Measurements from ENCODE around the gene AKAIN1. TPM values are rescaled to one million over a fixed set of nuclear protein-coding genes. Genes with fewer than 3 reads are reported as not detected.

AKAIN1 gene
- polyA plus RNA-seq, 1 of the 3 experiments (the other 2 are of a cell fraction), result not detected

DNA sequence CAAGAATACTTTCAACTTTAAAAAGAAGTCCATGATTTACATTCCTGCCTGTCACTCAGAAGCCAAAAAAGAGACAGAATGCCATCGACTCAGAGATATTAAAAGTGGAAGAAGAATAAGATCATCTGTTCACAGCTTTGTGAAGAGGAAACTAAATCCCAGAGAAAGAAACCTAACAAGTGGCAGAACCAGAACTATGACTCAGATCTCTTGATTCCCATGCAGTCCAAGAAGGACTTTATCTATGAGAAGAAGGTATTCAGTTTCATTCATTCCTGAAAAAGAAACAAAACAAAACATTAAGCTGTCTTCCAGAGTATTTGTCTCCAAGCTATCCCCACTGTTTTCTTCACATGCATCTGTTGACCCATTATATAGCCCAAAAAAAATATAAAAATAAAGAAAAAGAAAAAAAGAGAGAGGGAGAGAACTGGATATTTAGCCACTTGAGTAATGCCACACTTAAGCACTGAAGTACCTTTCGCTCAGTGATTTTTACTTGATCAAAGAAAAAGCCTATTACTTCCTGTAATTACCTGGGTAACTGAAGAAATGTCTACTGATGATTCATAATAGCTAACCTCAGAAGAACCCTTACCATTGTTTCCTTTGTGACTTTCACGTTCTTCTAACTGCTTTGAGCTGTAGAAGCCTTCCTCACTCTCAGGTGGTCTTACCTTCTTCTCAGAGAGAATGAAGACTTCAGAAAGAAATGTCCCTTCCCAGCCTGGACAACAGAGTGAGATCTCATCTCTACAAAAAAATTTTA is 17.7 kb upstream of the AKAIN1 start:
- ChIA-PET CTCF (no interaction called here), POLR2A (no interaction called here)
- H2AFZ ChIP-seq (ENCODE audit: low read depth), result no peak overlapping the region

More for the DNA sequence above, 17.7 kb upstream of the AKAIN1 start:
- Histone ChIP-seq H3K4me3 (ENCODE audit: low read depth in 2 of 2, low read length in 1 of 2) (no peak overlapping the region), H4K20me1 (ENCODE audit: insufficient read depth) (no peaks in the 10 kb centered on the region), H3K27me3 (ENCODE audit: insufficient read depth) (no peaks in the 10 kb centered on the region), H3K4me2 (no peak overlapping the region), H3K9ac (no peak overlapping the region), H3K9me3 (no peaks in the 10 kb centered on the region), H3K79me2 (ENCODE audit: insufficient read depth) (no peaks in the 10 kb centered on the region), H3F3A (replicated peaks; ENCODE audit: insufficient read depth) (no peaks in the 10 kb centered on the region), H3K36me3 (replicated peaks in 1 of 2; ENCODE audit: control insufficient read depth in 1 of 2, insufficient read depth in 2 of 2, low read length in 1 of 2) (no peaks in the 10 kb centered on the region), H3K4me1 (ENCODE audit: control insufficient read depth in 1 of 2, insufficient read depth in 2 of 2, low read depth in 1 of 2, low read length in 1 of 2) (no peaks in the 10 kb centered on the region), H3K27ac (ENCODE audit: low read depth in 2 of 2, low read length in 1 of 2) (no peak overlapping the region), H3K9me2 (no peaks in the 10 kb centered on the region)
- WGBS (ENCODE audit: low lambda C conversion rate), result 1% methylated on average over 3 of the region's 3 CpGs
- no peak for DNase-seq
- TF ChIP-seq, protein P1, sequence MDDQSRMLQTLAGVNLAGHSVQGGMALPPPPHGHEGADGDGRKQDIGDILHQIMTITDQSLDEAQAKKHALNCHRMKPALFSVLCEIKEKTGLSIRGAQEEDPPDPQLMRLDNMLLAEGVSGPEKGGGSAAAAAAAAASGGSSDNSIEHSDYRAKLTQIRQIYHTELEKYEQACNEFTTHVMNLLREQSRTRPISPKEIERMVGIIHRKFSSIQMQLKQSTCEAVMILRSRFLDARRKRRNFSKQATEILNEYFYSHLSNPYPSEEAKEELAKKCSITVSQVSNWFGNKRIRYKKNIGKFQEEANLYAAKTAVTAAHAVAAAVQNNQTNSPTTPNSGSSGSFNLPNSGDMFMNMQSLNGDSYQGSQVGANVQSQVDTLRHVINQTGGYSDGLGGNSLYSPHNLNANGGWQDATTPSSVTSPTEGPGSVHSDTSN (IDR thresholded peaks at IDR 0.05), result no peak
- no peak for TF ChIP-seq GABPA (IDR thresholded peaks at IDR 0.05; ENCODE audit: low read depth)
- TF ChIP-seq JUND (IDR thresholded peaks at IDR 0.05), result no peak
- TF ChIP-seq FOSL2 (IDR thresholded peaks at IDR 0.05; ENCODE audit: borderline replicate concordance, low read depth), result no peak
- TF ChIP-seq MEF2A (IDR thresholded peaks at IDR 0.05; ENCODE audit: borderline replicate concordance, low read depth), result no peak
- TF ChIP-seq GATA2 (CRISPR knock-in tag; IDR thresholded peaks at IDR 0.05), result no peak
- no peak for TF ChIP-seq EP300 (IDR thresholded peaks at IDR 0.05; ENCODE audit: borderline replicate concordance in 1 of 2, low read depth in 1 of 2, low read length in 1 of 2)
- TF ChIP-seq, protein P2, sequence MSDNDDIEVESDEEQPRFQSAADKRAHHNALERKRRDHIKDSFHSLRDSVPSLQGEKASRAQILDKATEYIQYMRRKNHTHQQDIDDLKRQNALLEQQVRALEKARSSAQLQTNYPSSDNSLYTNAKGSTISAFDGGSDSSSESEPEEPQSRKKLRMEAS (IDR thresholded peaks at IDR 0.05; ENCODE audit: low read depth), result no peak
- TF ChIP-seq, protein P3, sequence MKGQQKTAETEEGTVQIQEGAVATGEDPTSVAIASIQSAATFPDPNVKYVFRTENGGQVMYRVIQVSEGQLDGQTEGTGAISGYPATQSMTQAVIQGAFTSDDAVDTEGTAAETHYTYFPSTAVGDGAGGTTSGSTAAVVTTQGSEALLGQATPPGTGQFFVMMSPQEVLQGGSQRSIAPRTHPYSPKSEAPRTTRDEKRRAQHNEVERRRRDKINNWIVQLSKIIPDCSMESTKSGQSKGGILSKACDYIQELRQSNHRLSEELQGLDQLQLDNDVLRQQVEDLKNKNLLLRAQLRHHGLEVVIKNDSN (IDR thresholded peaks at IDR 0.05; ENCODE audit: borderline replicate concordance, low read depth), result no peak
- TF ChIP-seq FOXJ3 (CRISPR knock-in tag; IDR thresholded peaks at IDR 0.05), result no peak
- TF ChIP-seq, protein P4, sequence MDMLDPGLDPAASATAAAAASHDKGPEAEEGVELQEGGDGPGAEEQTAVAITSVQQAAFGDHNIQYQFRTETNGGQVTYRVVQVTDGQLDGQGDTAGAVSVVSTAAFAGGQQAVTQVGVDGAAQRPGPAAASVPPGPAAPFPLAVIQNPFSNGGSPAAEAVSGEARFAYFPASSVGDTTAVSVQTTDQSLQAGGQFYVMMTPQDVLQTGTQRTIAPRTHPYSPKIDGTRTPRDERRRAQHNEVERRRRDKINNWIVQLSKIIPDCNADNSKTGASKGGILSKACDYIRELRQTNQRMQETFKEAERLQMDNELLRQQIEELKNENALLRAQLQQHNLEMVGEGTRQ (IDR thresholded peaks at IDR 0.05; ENCODE audit: borderline replicate concordance, low read depth, low read length), result no peak
- no peak for TF ChIP-seq MXI1 (IDR thresholded peaks at IDR 0.05; ENCODE audit: low read depth, low read length)
- TF ChIP-seq SMC3 (IDR thresholded peaks at IDR 0.05; ENCODE audit: low read depth, low read length), result no peak
- no peak for TF ChIP-seq RCOR1 (IDR thresholded peaks at IDR 0.05; ENCODE audit: low read length)
- TF ChIP-seq NRF1 (IDR thresholded peaks at IDR 0.05; ENCODE audit: low read depth, low read length), result no peak
- no peak for TF ChIP-seq TEAD4 (IDR thresholded peaks at IDR 0.05; ENCODE audit: borderline replicate concordance, insufficient read depth)
- TF ChIP-seq, protein P5, sequence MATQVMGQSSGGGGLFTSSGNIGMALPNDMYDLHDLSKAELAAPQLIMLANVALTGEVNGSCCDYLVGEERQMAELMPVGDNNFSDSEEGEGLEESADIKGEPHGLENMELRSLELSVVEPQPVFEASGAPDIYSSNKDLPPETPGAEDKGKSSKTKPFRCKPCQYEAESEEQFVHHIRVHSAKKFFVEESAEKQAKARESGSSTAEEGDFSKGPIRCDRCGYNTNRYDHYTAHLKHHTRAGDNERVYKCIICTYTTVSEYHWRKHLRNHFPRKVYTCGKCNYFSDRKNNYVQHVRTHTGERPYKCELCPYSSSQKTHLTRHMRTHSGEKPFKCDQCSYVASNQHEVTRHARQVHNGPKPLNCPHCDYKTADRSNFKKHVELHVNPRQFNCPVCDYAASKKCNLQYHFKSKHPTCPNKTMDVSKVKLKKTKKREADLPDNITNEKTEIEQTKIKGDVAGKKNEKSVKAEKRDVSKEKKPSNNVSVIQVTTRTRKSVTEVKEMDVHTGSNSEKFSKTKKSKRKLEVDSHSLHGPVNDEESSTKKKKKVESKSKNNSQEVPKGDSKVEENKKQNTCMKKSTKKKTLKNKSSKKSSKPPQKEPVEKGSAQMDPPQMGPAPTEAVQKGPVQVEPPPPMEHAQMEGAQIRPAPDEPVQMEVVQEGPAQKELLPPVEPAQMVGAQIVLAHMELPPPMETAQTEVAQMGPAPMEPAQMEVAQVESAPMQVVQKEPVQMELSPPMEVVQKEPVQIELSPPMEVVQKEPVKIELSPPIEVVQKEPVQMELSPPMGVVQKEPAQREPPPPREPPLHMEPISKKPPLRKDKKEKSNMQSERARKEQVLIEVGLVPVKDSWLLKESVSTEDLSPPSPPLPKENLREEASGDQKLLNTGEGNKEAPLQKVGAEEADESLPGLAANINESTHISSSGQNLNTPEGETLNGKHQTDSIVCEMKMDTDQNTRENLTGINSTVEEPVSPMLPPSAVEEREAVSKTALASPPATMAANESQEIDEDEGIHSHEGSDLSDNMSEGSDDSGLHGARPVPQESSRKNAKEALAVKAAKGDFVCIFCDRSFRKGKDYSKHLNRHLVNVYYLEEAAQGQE (IDR thresholded peaks at IDR 0.05; ENCODE audit: low read depth, low read length), result no peak
- no peak for TF ChIP-seq TAF1 (IDR thresholded peaks at IDR 0.05; ENCODE audit: borderline replicate concordance, low read depth, low read length)
- TF ChIP-seq, protein P6, sequence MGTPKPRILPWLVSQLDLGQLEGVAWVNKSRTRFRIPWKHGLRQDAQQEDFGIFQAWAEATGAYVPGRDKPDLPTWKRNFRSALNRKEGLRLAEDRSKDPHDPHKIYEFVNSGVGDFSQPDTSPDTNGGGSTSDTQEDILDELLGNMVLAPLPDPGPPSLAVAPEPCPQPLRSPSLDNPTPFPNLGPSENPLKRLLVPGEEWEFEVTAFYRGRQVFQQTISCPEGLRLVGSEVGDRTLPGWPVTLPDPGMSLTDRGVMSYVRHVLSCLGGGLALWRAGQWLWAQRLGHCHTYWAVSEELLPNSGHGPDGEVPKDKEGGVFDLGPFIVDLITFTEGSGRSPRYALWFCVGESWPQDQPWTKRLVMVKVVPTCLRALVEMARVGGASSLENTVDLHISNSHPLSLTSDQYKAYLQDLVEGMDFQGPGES (IDR thresholded peaks at IDR 0.05; ENCODE audit: low read depth, low read length), result no peak
- TF ChIP-seq RFX5 (IDR thresholded peaks at IDR 0.05; ENCODE audit: low read length), result no peak
